IPS-15b (cell line): ENCODE results near the gene ATP6V0B.

Source experiments
- H3K27me3 ChIP-seq: one replicate; pipeline ENCODE4 v1.6.1; 2013; ENCODE audit warnings: low read length; ENCODE audit not compliant: control insufficient read depth, insufficient read depth
- H3K36me3 ChIP-seq: one replicate; pipeline ENCODE4 v1.6.1; 2013; ENCODE audit warnings: low read length; ENCODE audit not compliant: control insufficient read depth, insufficient read depth
- H3K4me1 ChIP-seq: one replicate; pipeline ENCODE4 v1.6.1; 2013; ENCODE audit warnings: mild to moderate bottlenecking, low read length; ENCODE audit not compliant: control insufficient read depth, insufficient read depth
- H3K4me3 ChIP-seq: one replicate; pipeline ENCODE4 v1.5.1; 2013; ENCODE audit warnings: low read depth, low read length
- H3K9ac ChIP-seq: one replicate; pipeline ENCODE4 v1.6.1; 2013; ENCODE audit warnings: low read depth, mild to moderate bottlenecking, low read length
- H3K9me3 ChIP-seq: one replicate; pipeline ENCODE4 v1.6.1; 2013; ENCODE audit warnings: mild to moderate bottlenecking, low read length; ENCODE audit not compliant: control insufficient read depth, insufficient read depth

ATP6V0B gene

GRCh38 chr1:43981636-43982035 is 6.9 kb downstream of the ATP6V0B start:
- H3K9me3 ChIP-seq = no peaks in the 10 kb centered on the region
- H3K27me3 ChIP-seq = no peaks in the 10 kb centered on the region
- H3K36me3 ChIP-seq = peaks cover 27% of the 10 kb centered on the region
- no peak overlapping the region for H3K4me3 ChIP-seq
- H3K4me1 ChIP-seq = peaks cover 8% of the 10 kb centered on the region
- H3K9ac ChIP-seq = no peak overlapping the region

GRCh38 chr1:43982241-43982640 is 7.5 kb downstream of the ATP6V0B start:
- Histone ChIP-seq H3K36me3 (peaks cover 22% of the 10 kb centered on the region), H3K27me3 (no peaks in the 10 kb centered on the region), H3K4me1 (peaks cover 8% of the 10 kb centered on the region), H3K4me3 (no peak overlapping the region), H3K9me3 (no peaks in the 10 kb centered on the region), H3K9ac (no peak overlapping the region)

GRCh38 chr1:43982808-43983207 is 8.0 kb downstream of the ATP6V0B start:
- H3K36me3 ChIP-seq = peaks cover 19% of the 10 kb centered on the region
- H3K4me1 ChIP-seq = peaks cover 8% of the 10 kb centered on the region
- H3K9me3 ChIP-seq = no peaks in the 10 kb centered on the region
- H3K4me3 ChIP-seq = no peak overlapping the region
- H3K27me3 ChIP-seq = no peaks in the 10 kb centered on the region
- H3K9ac ChIP-seq = no peak overlapping the region

DNA sequence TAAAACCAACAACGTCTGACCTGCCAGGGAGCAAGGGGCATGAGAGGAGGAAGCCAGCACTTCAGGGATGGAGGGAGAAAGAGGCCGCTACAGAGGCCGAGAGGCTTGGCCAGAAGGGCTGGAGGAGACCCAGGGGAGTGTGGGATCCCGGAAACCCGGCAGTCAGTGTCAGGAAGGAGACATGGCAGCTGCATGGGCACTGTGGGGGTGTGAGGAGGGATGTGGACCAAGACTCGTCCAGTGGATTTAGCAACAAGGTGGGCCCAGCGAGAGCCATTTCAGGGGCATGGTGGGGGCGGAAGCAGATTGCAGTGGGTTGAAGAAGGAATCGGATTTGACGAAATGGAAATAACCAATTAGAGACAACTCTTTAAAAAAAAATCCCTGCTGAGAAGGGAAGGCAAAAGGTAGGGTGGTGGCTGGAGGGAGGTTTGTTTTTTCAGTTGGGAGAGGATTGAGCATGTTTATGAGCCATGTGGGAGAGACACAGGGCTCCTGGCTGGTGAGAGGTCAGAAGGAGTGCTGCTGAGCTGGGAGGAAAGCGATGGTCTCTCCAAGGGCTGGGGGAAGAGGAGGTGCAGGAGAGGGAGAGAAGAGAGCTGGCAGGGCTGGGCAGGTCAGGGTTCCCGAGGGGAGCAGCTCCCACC is 8.6 kb downstream of the ATP6V0B start:
- Histone ChIP-seq H3K27me3 (no peaks in the 10 kb centered on the region), H3K9me3 (no peaks in the 10 kb centered on the region), H3K36me3 (peaks cover 19% of the 10 kb centered on the region), H3K4me1 (peaks cover 8% of the 10 kb centered on the region), H3K4me3 (no peak overlapping the region), H3K9ac (no peak overlapping the region)

- Histone ChIP-seq H3K36me3 (peaks cover 19% of the 10 kb centered on the region), H3K4me1 (peaks cover 8% of the 10 kb centered on the region), H3K9me3 (no peaks in the 10 kb centered on the region), H3K9ac (no peak overlapping the region), H3K4me3 (no peak overlapping the region), H3K27me3 (no peaks in the 10 kb centered on the region)
Measured at GRCh38 chr1:43984855-43985254, 10.1 kb downstream of the ATP6V0B start.

GRCh38 chr1:43985984-43986595 is 11.3 kb downstream of the ATP6V0B start:
- Histone ChIP-seq H3K4me1 (no peaks in the 10 kb centered on the region), H3K36me3 (peaks cover 19% of the 10 kb centered on the region), H3K9me3 (no peaks in the 10 kb centered on the region), H3K9ac (no peak overlapping the region), H3K4me3 (no peak overlapping the region), H3K27me3 (no peaks in the 10 kb centered on the region)

- Histone ChIP-seq H3K27me3 (no peaks in the 10 kb centered on the region), H3K4me1 (no peaks in the 10 kb centered on the region), H3K9me3 (no peaks in the 10 kb centered on the region), H3K36me3 (peaks cover 12% of the 10 kb centered on the region), H3K4me3 (no peak overlapping the region), H3K9ac (no peak overlapping the region)
Measured at GRCh38 chr1:43986712-43987111, 12.0 kb downstream of the ATP6V0B start.

DNA sequence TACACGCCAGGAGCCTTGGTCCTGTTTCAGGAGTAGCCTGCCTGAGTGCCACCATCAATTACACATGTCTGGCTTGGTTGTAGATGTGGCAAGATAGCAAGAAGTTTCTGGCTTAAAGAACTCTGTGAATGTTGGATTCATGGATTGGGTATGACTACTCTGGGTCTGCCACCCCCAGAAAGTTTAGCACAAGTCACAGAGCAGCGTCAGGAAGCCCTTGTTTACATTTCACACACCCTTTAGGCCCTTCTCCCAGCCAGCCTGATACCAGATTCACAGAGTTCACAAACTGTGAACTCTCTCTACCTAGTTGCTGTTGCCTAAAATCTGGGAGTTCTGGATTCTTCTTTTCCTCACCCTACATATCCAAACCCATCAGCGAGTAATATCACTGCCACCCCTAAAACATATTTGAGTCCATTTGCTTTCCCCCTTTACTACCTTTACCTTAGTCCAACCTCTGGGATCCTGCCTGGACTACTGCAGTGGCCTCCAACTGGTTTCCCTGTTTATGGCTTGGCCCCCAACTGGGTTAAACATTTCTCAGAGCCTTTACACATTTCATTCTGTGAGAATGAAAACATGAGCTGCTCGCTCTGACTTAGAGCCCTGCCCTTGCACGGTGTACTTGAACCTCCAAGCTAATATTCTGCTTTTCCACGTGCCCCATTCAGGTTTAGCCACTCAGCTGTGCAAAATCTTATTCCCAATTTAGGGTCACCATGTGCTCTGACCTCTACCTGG is 12.6 kb downstream of the ATP6V0B start:
- H3K4me1 ChIP-seq = no peaks in the 10 kb centered on the region
- no peaks in the 10 kb centered on the region for H3K27me3 ChIP-seq
- no peaks in the 10 kb centered on the region for H3K9me3 ChIP-seq
- H3K9ac ChIP-seq = no peak overlapping the region
- peaks cover 9% of the 10 kb centered on the region for H3K36me3 ChIP-seq
- H3K4me3 ChIP-seq = no peak overlapping the region

DNA sequence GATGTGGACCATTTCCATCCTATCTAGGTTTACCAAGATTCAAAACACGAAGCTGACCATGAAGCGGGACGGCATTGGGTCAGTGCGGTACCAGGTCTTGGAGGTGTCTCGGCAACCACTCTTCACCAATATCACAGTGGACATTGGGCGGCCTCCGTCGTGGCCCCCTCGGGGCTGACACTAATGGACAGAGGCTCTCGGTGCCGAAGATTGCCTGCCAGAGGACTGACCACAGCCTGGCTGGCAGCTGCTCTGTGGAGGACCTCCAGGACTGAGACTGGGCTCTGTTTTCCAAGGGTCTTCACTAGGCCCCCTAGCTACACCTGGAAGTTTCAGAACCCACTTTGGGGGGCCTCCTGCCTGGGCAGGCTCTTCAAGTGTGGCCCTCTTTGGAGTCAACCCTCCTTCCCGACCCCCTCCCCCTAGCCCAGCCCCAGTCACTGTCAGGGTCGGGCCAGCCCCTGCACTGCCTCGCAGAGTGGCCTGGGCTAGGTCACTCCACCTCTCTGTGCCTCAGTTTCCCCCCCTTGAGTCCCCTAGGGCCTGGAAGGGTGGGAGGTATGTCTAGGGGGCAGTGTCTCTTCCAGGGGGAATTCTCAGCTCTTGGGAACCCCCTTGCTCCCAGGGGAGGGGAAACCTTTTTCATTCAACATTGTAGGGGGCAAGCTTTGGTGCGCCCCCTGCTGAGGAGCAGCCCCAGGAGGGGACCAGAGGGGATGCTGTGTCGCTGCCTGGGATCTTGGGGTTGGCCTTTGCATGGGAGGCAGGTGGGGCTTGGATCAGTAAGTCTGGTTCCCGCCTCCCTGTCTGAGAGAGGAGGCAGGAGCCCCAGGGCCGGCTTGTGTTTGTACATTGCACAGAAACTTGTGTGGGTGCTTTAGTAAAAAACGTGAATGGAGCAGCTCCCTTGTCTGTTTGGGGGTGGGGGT is 15.8 kb downstream of the ATP6V0B start:
- Histone ChIP-seq H3K9me3 (no peaks in the 10 kb centered on the region), H3K4me3 (peak overlapping the region; percentile 81), H3K36me3 (peaks cover 2% of the 10 kb centered on the region), H3K4me1 (peaks cover 7% of the 10 kb centered on the region), H3K9ac (no peak overlapping the region), H3K27me3 (no peaks in the 10 kb centered on the region)

DNA sequence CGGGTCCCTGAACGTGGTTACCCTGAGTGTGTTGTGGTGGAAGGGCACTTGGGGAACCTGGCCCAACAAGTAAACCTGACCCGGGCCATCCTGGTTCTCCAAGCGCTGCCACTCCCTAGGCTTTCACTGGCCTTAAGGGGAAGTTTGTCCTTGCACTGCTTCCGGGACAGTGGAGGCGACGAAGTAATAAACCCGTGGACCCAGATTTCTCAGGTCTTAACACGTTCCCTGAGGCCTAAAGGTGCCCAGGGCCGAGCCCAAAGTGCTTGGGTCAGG is 16.4 kb downstream of the ATP6V0B start:
- Histone ChIP-seq H3K9ac (peak overlapping the region; percentile 37), H3K9me3 (no peaks in the 10 kb centered on the region), H3K4me3 (peak overlapping the region; percentile 81), H3K27me3 (no peaks in the 10 kb centered on the region), H3K4me1 (peaks cover 7% of the 10 kb centered on the region), H3K36me3 (peaks cover 4% of the 10 kb centered on the region)

- Histone ChIP-seq H3K27me3 (no peaks in the 10 kb centered on the region), H3K4me1 (peaks cover 7% of the 10 kb centered on the region), H3K9me3 (no peaks in the 10 kb centered on the region), H3K36me3 (peaks cover 4% of the 10 kb centered on the region), H3K4me3 (peak within 1 kb of the TSS; percentile 81), H3K9ac (peak within 1 kb of the TSS; percentile 73)
Measured at GRCh38 chr1:43991476-43992231, 16.9 kb downstream of the ATP6V0B start, which contains the start of gene CCDC24. CCDC24 (plus strand) TSS chr1:43991599; CDS start chr1:43991879, 280 bp downstream.
